ENCODE results near the gene SCAMP5. TPM values are rescaled to one million over a fixed set of nuclear protein-coding genes. Genes with fewer than 3 reads are reported as not detected.

SCAMP5 gene
- total RNA-seq, 2 donors from 2014 or later, result 21.1 to 30.4 TPM

- Histone ChIP-seq H3K9me3 (no peaks in the 10 kb centered on the region), H3K27ac (no peak overlapping the region), H3K36me3 (replicated peaks in 1 of 2; ENCODE audit: insufficient read depth in 1 of 2, low read depth in 2 of 2) (no peaks in the 10 kb centered on the region), H3K4me1 (peaks cover 4% of the 10 kb centered on the region), H3K27me3 (no peaks in the 10 kb centered on the region), H3K4me3 (no peak overlapping the region)
- intact Hi-C loops (cut with DNase I), result no loop called here
- peak in 1 of 4 donors; percentile 0 for DNase-seq
- TF ChIP-seq CTCF (IDR thresholded peaks at IDR 0.05) (no peak), POLR2A (IDR thresholded peaks at IDR 0.05) (no peak)
- no peak for ATAC-seq
- WGBS, 2 donors, result 94 to 100% methylated on average over 4 of the region's 4 CpGs
Observed at GRCh38 chr15:75058127-75058905, 63.0 kb downstream of the SCAMP5 start.

- TF ChIP-seq POLR2A (IDR thresholded peaks at IDR 0.05) (no peak), CTCF (IDR thresholded peaks at IDR 0.05) (no peak)
- no peak overlapping the region for H3K4me3 ChIP-seq
- H3K9me3 ChIP-seq, result no peaks in the 10 kb centered on the region
- no peak overlapping the region for H3K27ac ChIP-seq
- ATAC-seq, result no peak
- H3K4me1 ChIP-seq, result peaks cover 6% of the 10 kb centered on the region
- no peaks in the 10 kb centered on the region for H3K36me3 ChIP-seq (replicated peaks in 1 of 2; ENCODE audit: insufficient read depth in 1 of 2, low read depth in 2 of 2)
- 87 to 99% methylated on average over 5 of the region's 5 CpGs for WGBS, 2 donors
- H3K27me3 ChIP-seq, result no peaks in the 10 kb centered on the region
- intact Hi-C loops (cut with DNase I), result loop anchor here (5.0 kb wide), 1 partner anchor 43 kb away; no protein-coding TSS in a partner anchor
- DNase-seq, result no peak
Observed at GRCh38 chr15:75059607-75060006, 64.2 kb downstream of the SCAMP5 start.

GRCh38 chr15:75061272-75061671, 65.9 kb downstream of the SCAMP5 start:
- DNase-seq (no peak), ATAC-seq (no peak)
- no peaks in the 10 kb centered on the region for H3K9me3 ChIP-seq
- no peaks in the 10 kb centered on the region for H3K27me3 ChIP-seq
- no peak overlapping the region for H3K4me3 ChIP-seq
- no peak for TF ChIP-seq CTCF (IDR thresholded peaks at IDR 0.05)
- H3K27ac ChIP-seq, result no peak overlapping the region
- H3K36me3 ChIP-seq (replicated peaks in 1 of 2; ENCODE audit: insufficient read depth in 1 of 2, low read depth in 2 of 2), result no peaks in the 10 kb centered on the region
- intact Hi-C loops (cut with DNase I), result loop anchor here (5.0 kb wide), 1 partner anchor 41 kb away; no protein-coding TSS in a partner anchor
- H3K4me1 ChIP-seq, result peaks cover 15% of the 10 kb centered on the region

GRCh38 chr15:75062706-75063105, 67.3 kb downstream of the SCAMP5 start:
- intact Hi-C loops (cut with DNase I), result loop anchor here (5.0 kb wide), 1 partner anchor 40 kb away; no protein-coding TSS in a partner anchor
- H3K9me3 ChIP-seq, result no peaks in the 10 kb centered on the region
- no peaks in the 10 kb centered on the region for H3K36me3 ChIP-seq (replicated peaks in 1 of 2; ENCODE audit: insufficient read depth in 1 of 2, low read depth in 2 of 2)
- no peaks in the 10 kb centered on the region for H3K27me3 ChIP-seq
- peaks cover 15% of the 10 kb centered on the region for H3K4me1 ChIP-seq
- no peak for DNase-seq
- WGBS, 2 donors, result 64% methylated on average over 3 of the region's 3 CpGs
- H3K27ac ChIP-seq, result no peak overlapping the region
- no peak for ATAC-seq
- H3K4me3 ChIP-seq, result no peak overlapping the region
- no peak for TF ChIP-seq POLR2A (IDR thresholded peaks at IDR 0.05)
- no peak for TF ChIP-seq CTCF (IDR thresholded peaks at IDR 0.05)

GRCh38 chr15:75063338-75063737, 68.0 kb downstream of the SCAMP5 start:
- DNase-seq (no peak), ATAC-seq (no peak)
- no peaks in the 10 kb centered on the region for H3K9me3 ChIP-seq
- H3K27me3 ChIP-seq, result no peaks in the 10 kb centered on the region
- no peaks in the 10 kb centered on the region for H3K36me3 ChIP-seq (replicated peaks in 1 of 2; ENCODE audit: insufficient read depth in 1 of 2, low read depth in 2 of 2)
- 58 to 74% methylated on average over 4 of the region's 4 CpGs for WGBS, 2 donors
- no peak overlapping the region for H3K4me3 ChIP-seq
- intact Hi-C loops (cut with DNase I), result loop anchor here (5.0 kb wide), 1 partner anchor 39 kb away; no protein-coding TSS in a partner anchor
- no peak overlapping the region for H3K27ac ChIP-seq
- peaks cover 15% of the 10 kb centered on the region for H3K4me1 ChIP-seq
- TF ChIP-seq CTCF (IDR thresholded peaks at IDR 0.05), result no peak
- TF ChIP-seq POLR2A (IDR thresholded peaks at IDR 0.05), result no peak

All from body of pancreas (tissue), 4 donors.